IPS-18c (cell line): ENCODE data around the gene CAMK2N2.
"Not testable (repeated sequence)": the region's sequence is repeated elsewhere in the genome, so short reads cannot be mapped to it uniquely, and the experiment has no call there.

Experiments
- H3K4me3 ChIP-seq: 2 replicates; pipeline ENCODE4 v1.7.0; 2013; ENCODE audit warnings: low read depth, mild to moderate bottlenecking, low read length, moderate library complexity; ENCODE audit not compliant: insufficient read depth
- H3K9me3 ChIP-seq: one replicate; pipeline ENCODE4 v1.6.1; 2013; ENCODE audit warnings: mild to moderate bottlenecking, low read length, moderate library complexity; ENCODE audit not compliant: control insufficient read depth, insufficient read depth

The CAMK2N2 gene

GRCh38 chr3:184282941-184283340 lies 21.6 kb upstream of the CAMK2N2 start:
- Histone ChIP-seq H3K9me3 (no peaks in the 10 kb centered on the region), H3K4me3 (no peak overlapping the region)

DNA sequence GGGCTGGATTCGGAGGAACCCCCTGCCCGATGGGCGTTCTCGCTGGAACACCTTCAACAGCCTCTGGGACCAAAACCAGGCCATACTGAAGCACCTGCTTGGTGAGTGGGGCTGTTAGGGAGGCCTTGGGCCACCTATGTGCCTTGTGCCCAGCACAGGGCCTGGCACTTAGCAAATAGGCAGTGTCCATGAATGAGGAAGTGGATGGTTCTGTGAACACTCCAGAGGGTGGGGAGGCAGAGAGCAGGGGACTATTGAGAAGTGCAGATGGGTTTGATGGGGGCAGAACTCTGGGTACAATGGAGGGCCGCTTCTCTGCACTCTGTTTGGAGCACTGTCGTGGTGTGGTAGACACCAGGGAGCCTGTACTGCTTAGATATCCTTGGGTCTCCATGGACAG lies 16.0 kb upstream of the CAMK2N2 start:
- Histone ChIP-seq H3K9me3 (no peaks in the 10 kb centered on the region), H3K4me3 (no peak overlapping the region)

GRCh38 chr3:184275961-184276910 lies 14.9 kb upstream of the CAMK2N2 start, which contains the start of gene ECE2:
TSS of gene ECE2 (plus strand) at chr3:184276022. CDS start at chr3:184276154, 132 bp downstream.
- H3K9me3 ChIP-seq = no peaks in the 10 kb centered on the region
- H3K4me3 ChIP-seq = peak within 1 kb of the TSS; percentile 36; the same call in 1 of the 2 replicates

- 0 out of 2 replicates have a peak overlapping the region, but pooled peaks have one; percentile 21 for H3K4me3 ChIP-seq
- H3K9me3 ChIP-seq = no peaks in the 10 kb centered on the region
Observed at GRCh38 chr3:184275381-184275701, 14.0 kb upstream of the CAMK2N2 start.

- H3K9me3 ChIP-seq = peaks cover under 1% of the 10 kb centered on the region
Observed at GRCh38 chr3:184272269-184272668, 10.9 kb upstream of the CAMK2N2 start.

GRCh38 chr3:184267249-184267648 lies 5.9 kb upstream of the CAMK2N2 start:
- not testable (repeated sequence) for H3K9me3 ChIP-seq, H3K4me3 ChIP-seq

More at GRCh38 chr3:184272269-184272668, 10.9 kb upstream of the CAMK2N2 start:
- H3K4me3 ChIP-seq = no peak overlapping the region

- H3K4me3 ChIP-seq = peak overlapping the region; percentile 71; the same call in 1 of the 2 replicates
- H3K9me3 ChIP-seq = peaks cover 4% of the 10 kb centered on the region
Observed at GRCh38 chr3:184262764-184263179, 1.4 kb upstream of the CAMK2N2 start.

DNA sequence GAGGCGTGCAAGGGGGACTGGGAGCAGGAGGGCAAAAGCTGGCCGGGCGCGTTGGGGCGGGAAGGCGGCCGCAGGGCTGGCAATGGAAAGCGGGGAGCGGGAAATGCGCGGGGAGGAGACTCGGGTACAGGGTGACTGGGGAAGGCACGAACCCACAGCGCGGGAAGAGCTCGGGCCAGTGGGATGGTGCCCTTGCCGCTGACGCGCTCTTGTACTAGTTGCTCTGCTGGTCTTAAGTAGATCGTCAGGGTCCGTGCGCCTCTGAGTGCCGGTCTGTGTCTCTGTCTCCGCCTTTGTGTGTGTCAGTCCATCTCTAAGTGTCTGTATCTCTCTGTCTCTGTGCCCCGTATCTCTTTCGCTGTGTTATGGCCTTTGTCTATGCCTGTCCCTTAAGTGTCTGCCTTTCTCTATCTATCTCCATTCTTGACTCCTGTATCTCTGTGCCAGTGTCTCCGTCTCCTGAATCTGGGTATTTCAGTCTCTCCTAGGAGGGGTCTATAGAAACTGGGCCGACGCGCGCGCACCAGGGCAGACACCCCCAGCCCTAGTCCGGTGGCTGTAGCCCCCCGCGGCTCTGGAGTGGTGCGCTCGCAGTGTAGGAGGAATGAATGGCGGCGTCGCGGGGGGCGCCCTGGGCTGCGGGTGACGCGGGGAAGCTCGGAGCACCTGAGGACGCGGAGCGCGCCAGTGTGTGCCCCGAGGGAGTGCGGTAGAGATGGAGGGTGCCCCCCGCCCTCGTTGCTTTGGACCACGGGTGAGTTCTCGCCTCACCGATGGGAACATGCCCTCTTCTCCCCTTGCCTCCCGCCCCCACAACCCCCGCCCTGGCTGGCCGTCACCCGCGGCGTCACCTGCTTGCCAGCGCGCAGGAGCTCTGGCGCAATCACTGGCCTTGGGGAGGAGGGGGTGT lies 756 bp upstream of the CAMK2N2 start:
- Histone ChIP-seq H3K9me3 (peaks cover 2% of the 10 kb centered on the region), H3K4me3 (peak overlapping the region; percentile 71)

DNA sequence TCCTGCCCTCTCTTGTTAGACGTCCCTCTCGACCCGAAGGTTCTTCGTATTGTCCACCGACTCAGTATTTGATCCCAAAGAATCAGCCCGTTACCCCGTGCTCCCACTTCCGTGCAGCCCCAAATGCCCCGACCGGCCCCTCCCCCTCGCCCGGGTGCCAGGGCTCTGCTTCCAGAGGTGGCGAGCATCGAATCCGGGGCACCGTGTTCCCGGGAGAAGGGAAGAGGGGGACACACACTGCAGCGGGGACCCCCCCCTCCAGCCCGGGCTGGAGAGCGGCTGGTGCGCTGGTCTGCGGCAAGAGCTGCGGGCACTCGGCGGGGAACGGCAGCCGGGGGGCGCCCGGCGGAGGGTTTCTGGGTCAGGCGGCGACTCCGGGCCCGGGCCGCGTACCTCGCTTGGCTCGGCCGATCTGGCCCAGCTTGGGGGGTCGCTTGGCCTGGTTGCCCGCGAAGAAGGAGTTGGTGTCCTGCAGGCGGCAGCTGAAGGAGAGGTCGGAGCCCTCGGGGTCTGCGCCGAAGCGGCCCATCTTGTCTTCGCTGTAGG lies 556 bp downstream of the CAMK2N2 start:
- Histone ChIP-seq H3K9me3 (peaks cover 2% of the 10 kb centered on the region), H3K4me3 (peak overlapping the region; percentile 63)

- H3K4me3 ChIP-seq = peak overlapping the region; percentile 63
- H3K9me3 ChIP-seq = peaks cover 2% of the 10 kb centered on the region
Observed at GRCh38 chr3:184259878-184260723, 1.3 kb downstream of the CAMK2N2 start.

DNA sequence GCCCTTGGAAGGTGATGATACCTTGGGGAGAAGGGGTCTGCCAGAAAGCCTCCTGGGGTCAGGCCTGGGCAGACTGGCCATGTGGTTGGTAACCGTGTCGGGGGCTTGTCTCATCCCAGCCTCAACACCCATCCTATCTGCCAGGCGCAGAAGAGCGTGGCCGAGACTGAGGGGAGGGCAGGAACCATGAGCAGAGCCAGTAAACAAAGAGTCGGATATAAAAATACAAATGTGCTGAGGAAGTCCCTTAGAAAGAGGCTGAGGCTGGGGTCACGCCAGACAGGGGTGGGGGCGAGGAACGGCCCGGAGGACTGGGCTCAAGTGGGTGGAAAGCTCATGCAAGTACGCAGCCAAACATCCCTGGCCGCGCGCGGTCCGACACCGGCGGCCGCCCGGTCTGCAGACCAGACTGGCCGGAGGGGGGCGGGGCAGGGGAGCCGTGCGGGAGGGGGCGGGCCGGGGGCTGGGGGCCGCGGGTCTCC lies 1.9 kb downstream of the CAMK2N2 start:
- Histone ChIP-seq H3K4me3 (no peak overlapping the region), H3K9me3 (peaks cover 2% of the 10 kb centered on the region)

DNA sequence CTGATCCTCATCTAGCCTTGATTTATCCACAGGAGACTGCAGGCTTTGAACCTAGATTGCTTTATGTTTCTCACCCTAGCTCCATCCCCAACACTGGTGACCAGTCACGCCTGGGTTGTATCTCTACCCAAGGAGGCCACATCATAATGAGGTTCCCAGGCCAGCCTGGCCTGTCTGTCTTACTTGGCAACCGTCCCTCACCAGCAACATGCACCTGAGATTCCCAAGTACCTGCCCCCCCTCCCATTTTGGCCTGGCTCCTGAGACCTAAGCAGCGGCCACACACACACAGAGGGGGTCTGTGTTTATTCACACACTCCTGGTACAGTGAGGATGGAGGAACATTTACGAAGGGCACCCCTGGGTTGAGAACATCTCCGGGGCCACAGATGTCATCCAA lies 2.4 kb downstream of the CAMK2N2 start:
- Histone ChIP-seq H3K4me3 (no peak overlapping the region), H3K9me3 (peaks cover 2% of the 10 kb centered on the region)

DNA sequence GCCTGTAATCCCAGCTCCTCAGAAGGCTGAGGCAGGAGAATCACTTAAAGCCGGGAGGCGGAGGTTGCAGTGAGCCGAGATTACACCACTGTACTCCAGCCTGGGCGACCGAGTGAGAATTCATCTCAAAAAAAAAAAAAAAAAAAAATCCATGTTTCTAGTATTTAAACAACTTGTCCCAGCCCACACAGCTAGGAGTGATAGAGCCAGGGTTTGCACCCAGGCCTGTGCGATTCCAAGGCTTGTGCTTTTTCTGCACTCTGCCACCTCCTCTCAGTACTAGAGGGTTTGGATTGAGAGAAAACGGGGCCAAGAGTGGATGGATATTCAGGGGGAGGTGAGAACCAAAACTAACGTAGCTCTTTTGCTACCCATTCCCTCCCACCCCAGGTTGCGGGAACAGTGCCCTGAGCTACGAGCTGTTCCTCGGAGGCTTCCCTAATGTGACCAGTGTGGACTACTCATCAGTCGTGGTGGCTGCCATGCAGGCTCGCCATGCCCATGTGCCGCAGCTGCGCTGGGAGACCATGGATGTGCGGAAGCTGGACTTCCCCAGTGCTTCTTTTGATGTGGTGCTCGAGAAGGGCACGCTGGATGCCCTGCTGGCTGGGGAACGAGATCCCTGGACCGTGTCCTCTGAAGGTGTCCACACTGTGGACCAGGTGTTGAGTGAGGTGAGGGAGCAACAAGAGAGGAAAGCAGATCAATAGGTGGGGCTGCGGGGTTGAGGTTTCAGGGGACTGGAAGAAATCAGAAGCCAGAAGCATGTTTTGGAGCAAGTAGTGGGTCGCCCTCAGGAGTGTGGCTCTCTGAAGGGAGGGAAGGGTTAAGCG lies 4.1 kb downstream of the CAMK2N2 start:
- Histone ChIP-seq H3K9me3 (peaks cover 2% of the 10 kb centered on the region), H3K4me3 (no peak overlapping the region)

DNA sequence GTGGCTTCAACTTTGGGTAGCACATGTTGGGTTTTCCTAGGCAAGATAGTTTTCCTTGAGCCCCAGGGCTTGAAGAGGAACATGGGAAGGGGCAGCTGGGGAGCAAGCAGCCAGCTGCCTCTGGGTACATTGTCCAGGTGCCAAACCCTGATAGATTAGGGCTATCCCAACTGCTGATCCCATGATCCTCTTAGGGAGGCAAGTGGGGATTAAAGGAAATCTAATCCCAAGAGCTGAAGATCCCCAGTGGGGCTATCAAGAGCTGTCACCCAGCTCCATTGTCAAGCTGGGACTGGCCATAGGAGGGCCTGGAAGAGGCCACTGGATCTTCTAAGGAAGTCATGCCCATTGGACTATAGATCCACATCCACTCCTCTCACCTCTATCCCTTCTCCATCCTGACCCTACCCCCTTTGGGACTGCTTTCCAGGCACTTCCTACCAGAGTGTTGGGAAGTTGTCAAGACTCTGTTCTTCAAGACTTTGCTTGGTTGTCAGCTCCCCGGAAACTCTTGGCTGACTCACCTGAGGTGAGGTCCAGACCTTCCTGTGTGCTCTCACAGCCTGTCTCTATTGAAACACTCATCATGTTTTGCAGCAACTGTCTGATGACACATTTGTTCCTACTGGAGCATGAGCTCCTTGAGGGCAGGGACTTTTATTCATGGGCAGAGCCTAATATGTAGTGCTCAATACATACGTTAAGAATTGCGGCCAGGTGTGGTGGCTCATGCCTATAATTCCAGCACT lies 5.9 kb downstream of the CAMK2N2 start:
- H3K9me3 ChIP-seq = peaks cover 2% of the 10 kb centered on the region
- no peak overlapping the region for H3K4me3 ChIP-seq

DNA sequence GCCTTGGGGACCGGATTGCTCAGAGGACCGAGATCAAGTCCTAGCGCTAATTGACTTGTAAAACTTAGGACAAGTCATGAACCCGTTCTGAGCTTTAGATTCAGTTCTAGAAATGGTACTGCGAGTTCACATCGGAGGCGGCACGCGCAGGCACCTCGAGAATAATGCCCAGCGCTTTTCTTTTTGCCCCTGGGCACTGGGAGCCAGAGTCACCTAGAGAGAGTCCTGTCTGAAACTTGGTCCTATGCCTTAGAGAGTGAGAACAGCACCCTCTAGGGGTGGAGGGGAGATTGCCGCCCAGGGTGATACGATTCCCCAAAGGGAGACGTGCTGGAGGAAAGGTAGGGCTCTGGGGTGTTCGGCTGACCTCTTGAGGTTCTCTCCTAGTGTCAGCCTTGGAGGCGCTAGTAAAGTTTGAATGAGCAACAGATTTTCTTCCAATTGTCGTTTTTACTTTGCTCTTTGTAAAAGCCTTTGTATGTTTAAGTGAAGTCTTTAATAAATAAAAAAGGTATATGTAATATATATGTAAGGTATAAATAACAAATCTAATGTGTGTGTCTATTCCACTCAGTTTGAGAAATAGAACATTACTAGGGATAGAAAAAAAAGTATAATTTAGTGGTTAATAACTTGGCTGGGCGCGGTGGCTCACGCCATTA lies 11.1 kb downstream of the CAMK2N2 start:
- Histone ChIP-seq H3K4me3 (peak overlapping the region; percentile 82), H3K9me3 (no peaks in the 10 kb centered on the region)
